Parathyroid adenoma (tissue), 2 donors: ENCODE data around the gene HBA1.

Experiments
- H2AFZ ChIP-seq: fragments of 300-600 bp; sonication (generic); one replicate; pipeline ENCODE4 v1.7.0; 2017; ENCODE audit warnings: antibody characterized with exemption, mild to moderate bottlenecking
- H3K27ac ChIP-seq: fragments of 300-600 bp; sonication (generic); one replicate; pipeline ENCODE4 v1.7.0; 2017
- H3K27me3 ChIP-seq: fragments of 300-600 bp; sonication (generic); one replicate; pipeline ENCODE4 v1.7.0; 2017; ENCODE audit warnings: low read length; ENCODE audit not compliant: control insufficient read depth, insufficient read depth
- H3K36me3 ChIP-seq: fragments of 300-600 bp; sonication (generic); one replicate; pipeline ENCODE4 v1.7.0; 2017; ENCODE audit warnings: low read length; ENCODE audit not compliant: control insufficient read depth, insufficient read depth
- H3K4me1 ChIP-seq: fragments of 300-600 bp; sonication (generic); one replicate; pipeline ENCODE4 v1.7.0; 2017; ENCODE audit warnings: control low read depth
- H3K4me2 ChIP-seq: fragments of 300-600 bp; sonication (generic); one replicate; pipeline ENCODE4 v1.7.0; 2017; ENCODE audit warnings: low read length
- H3K4me3 ChIP-seq: fragments of 300-600 bp; sonication (generic); one replicate; pipeline ENCODE4 v1.7.0; 2017; ENCODE audit warnings: low read depth, low read length
- H3K79me2 ChIP-seq: fragments of 300-600 bp; sonication (generic); one replicate; pipeline ENCODE4 v1.7.0; 2017; ENCODE audit warnings: control low read depth
- H3K9ac ChIP-seq: fragments of 300-600 bp; sonication (generic); one replicate; pipeline ENCODE4 v1.7.0; 2017; ENCODE audit warnings: mild to moderate bottlenecking
- H3K9me3 ChIP-seq: fragments of 300-600 bp; sonication (generic); one replicate; pipeline ENCODE4 v1.7.0; 2017; ENCODE audit warnings: low read length; ENCODE audit not compliant: control insufficient read depth
- CTCF ChIP-seq: fragments of 300-600 bp; sonication (generic); IDR thresholded peaks from one replicate; pipeline ENCODE4 v1.7.0; 2017; ENCODE audit warnings: antibody characterized with exemption, mild to moderate bottlenecking
- donor health status: primary hyperparathyroidism.

Gene HBA1

GRCh38 chr16:183005-183404 is 6.5 kb downstream of the HBA1 start:
- peaks cover 1% of the 10 kb centered on the region for H3K27me3 ChIP-seq
- peaks cover 9% of the 10 kb centered on the region for H3K4me1 ChIP-seq
- no peaks in the 10 kb centered on the region for H3K9me3 ChIP-seq
- H3K36me3 ChIP-seq, result no peaks in the 10 kb centered on the region
- no peak overlapping the region for H3K9ac ChIP-seq
- H3K27ac ChIP-seq, result no peak overlapping the region
- no peak overlapping the region for H2AFZ ChIP-seq
- no peak overlapping the region for H3K4me3 ChIP-seq
- H3K4me2 ChIP-seq, result no peak overlapping the region
- no peak for TF ChIP-seq CTCF
- no peaks in the 10 kb centered on the region for H3K79me2 ChIP-seq

- TF ChIP-seq CTCF, result no peak
- H3K79me2 ChIP-seq, result no peaks in the 10 kb centered on the region
- no peak overlapping the region for H3K4me3 ChIP-seq
- no peaks in the 10 kb centered on the region for H3K36me3 ChIP-seq
- H2AFZ ChIP-seq, result no peak overlapping the region
- no peaks in the 10 kb centered on the region for H3K9me3 ChIP-seq
- H3K27me3 ChIP-seq, result no peaks in the 10 kb centered on the region
- H3K9ac ChIP-seq, result no peak overlapping the region
- H3K4me1 ChIP-seq, result peaks cover 9% of the 10 kb centered on the region
- no peak overlapping the region for H3K4me2 ChIP-seq
- H3K27ac ChIP-seq, result no peak overlapping the region
These were observed 8.7 kb downstream of the HBA1 start for GRCh38 chr16:185213-185612.

GRCh38 chr16:185691-186090 is 9.2 kb downstream of the HBA1 start:
- Histone ChIP-seq H3K79me2 (no peaks in the 10 kb centered on the region), H3K9ac (no peak overlapping the region), H3K27ac (no peak overlapping the region), H3K36me3 (no peaks in the 10 kb centered on the region), H2AFZ (no peak overlapping the region), H3K4me2 (no peak overlapping the region), H3K27me3 (no peaks in the 10 kb centered on the region), H3K4me1 (peaks cover 9% of the 10 kb centered on the region), H3K4me3 (no peak overlapping the region), H3K9me3 (no peaks in the 10 kb centered on the region)
- no peak for TF ChIP-seq CTCF

GRCh38 chr16:187330-187729 is 10.8 kb downstream of the HBA1 start:
- Histone ChIP-seq H3K4me1 (no peaks in the 10 kb centered on the region), H3K27me3 (no peaks in the 10 kb centered on the region), H3K4me3 (no peak overlapping the region), H3K79me2 (no peaks in the 10 kb centered on the region), H2AFZ (no peak overlapping the region), H3K9me3 (no peaks in the 10 kb centered on the region), H3K9ac (no peak overlapping the region), H3K4me2 (no peak overlapping the region), H3K36me3 (no peaks in the 10 kb centered on the region), H3K27ac (no peak overlapping the region)
- TF ChIP-seq CTCF, result no peak

GRCh38 chr16:188674-189073 is 12.2 kb downstream of the HBA1 start:
- H3K27ac ChIP-seq, result no peak overlapping the region
- no peaks in the 10 kb centered on the region for H3K36me3 ChIP-seq
- H3K79me2 ChIP-seq, result no peaks in the 10 kb centered on the region
- no peaks in the 10 kb centered on the region for H3K4me1 ChIP-seq
- H3K4me2 ChIP-seq, result no peak overlapping the region
- TF ChIP-seq CTCF, result no peak
- H3K4me3 ChIP-seq, result no peak overlapping the region
- H2AFZ ChIP-seq, result no peak overlapping the region
- no peaks in the 10 kb centered on the region for H3K9me3 ChIP-seq
- H3K27me3 ChIP-seq, result no peaks in the 10 kb centered on the region
- no peak overlapping the region for H3K9ac ChIP-seq
